K562 (cell line): Measurements from ENCODE around the gene SSX4B.
"Not testable (repeated sequence)": the region's sequence is repeated elsewhere in the genome, so short reads cannot be mapped to it uniquely, and the experiment has no call there.

Source experiments
- ELF2 ChIP-seq: fragments of 250-450 bp; sonication (Bioruptor Pico); IDR thresholded peaks from 2 replicates; pipeline ENCODE4 v1.5.0; 2021; ENCODE audit warnings: mild to moderate bottlenecking
- ESRRA ChIP-seq: fragments of 450-650 bp; IDR thresholded peaks from 2 replicates; pipeline ENCODE4 v1.6.1; 2014; ENCODE audit warnings: low read depth, mild to moderate bottlenecking, moderate library complexity, borderline replicate concordance
- LARP7 ChIP-seq: fragments of 450-650 bp; IDR thresholded peaks from 2 replicates; pipeline ENCODE4 v1.6.1; 2016
- NFYB ChIP-seq: IDR thresholded peaks from 2 replicates; pipeline ENCODE4 v1.6.1; 2011; ENCODE audit warnings: mild to moderate bottlenecking, moderate library complexity; ENCODE audit not compliant: insufficient read length; ENCODE audit errors: extremely low read depth
- SOX6 ChIP-seq: fragments of 450-650 bp; IDR thresholded peaks from 2 replicates; pipeline ENCODE4 v1.6.1; 2014; ENCODE audit warnings: mild to moderate bottlenecking
- ZKSCAN1 ChIP-seq: fragments of 150-350 bp; IDR thresholded peaks from 2 replicates; pipeline ENCODE4 v1.6.1; 2016; ENCODE audit warnings: low read depth, low read length
- ZNF311 ChIP-seq: fragments of 250-450 bp; sonication (Bioruptor Pico); IDR thresholded peaks from 2 replicates; pipeline ENCODE4 v1.4.0; 2020; ENCODE audit warnings: mild to moderate bottlenecking, moderate library complexity
- TF ChIP-seq, protein P1 (sequence below): sonication (generic); formaldehyde crosslinking; IDR thresholded peaks from 2 replicates; pipeline ENCODE4 v1.9.0; 2022; ENCODE audit warnings: mild to moderate bottlenecking, missing genetic modification reagents

GRCh38 chrX:48356315-48357094, 55.3 kb downstream of the SSX4B start, which contains the start of gene SSX3:
- not testable (repeated sequence) for TF ChIP-seq SOX6; ZKSCAN1; LARP7; ESRRA; ZNF311 (CRISPR knock-in tag); ELF2 (CRISPR knock-in tag)
- TF ChIP-seq, protein P1, sequence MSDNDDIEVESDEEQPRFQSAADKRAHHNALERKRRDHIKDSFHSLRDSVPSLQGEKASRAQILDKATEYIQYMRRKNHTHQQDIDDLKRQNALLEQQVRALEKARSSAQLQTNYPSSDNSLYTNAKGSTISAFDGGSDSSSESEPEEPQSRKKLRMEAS, result not testable (repeated sequence)
- TF ChIP-seq NFYB, result peak; percentile 75
